Natural killer cell (primary cell): ENCODE measurements around the gene ARF1. TPM values are rescaled to one million over a fixed set of nuclear protein-coding genes. Genes with fewer than 3 reads are reported as not detected.

Experiments used
- ATAC-seq, 3 donors: fragments of 150-1000 bp in 2 of 3; fragments of 200-7000 bp in 1 of 3; cut with Tn5 transposase; 1 replicate in 1 of 3; 2 replicates in 2 of 3; pipeline ENCODE4 v1.10.0; 2021; ENCODE audit warnings: mild to moderate bottlenecking in 2 of 3, moderate library complexity in 2 of 3
- DNase-seq, 2 donors: peaks; one replicate each; pipeline versions ENCODE4 v3.0.0 to v3.0.0-alpha.2; 2013 to 2021; ENCODE audit warnings: mixed read lengths in 1 of 2
- H3K27ac ChIP-seq: one replicate; pipeline ENCODE4 v1.5.1; 2013; ENCODE audit warnings: mild to moderate bottlenecking, low read length
- H3K27me3 ChIP-seq: one replicate; pipeline ENCODE4 v1.6.1; 2013; ENCODE audit warnings: low read length; ENCODE audit not compliant: control insufficient read depth, insufficient read depth
- H3K36me3 ChIP-seq: one replicate; pipeline ENCODE4 v1.6.1; 2013; ENCODE audit warnings: low read length; ENCODE audit not compliant: control insufficient read depth, insufficient read depth
- H3K4me1 ChIP-seq: one replicate; pipeline ENCODE4 v1.6.1; 2013; ENCODE audit warnings: low read length; ENCODE audit not compliant: control insufficient read depth, insufficient read depth
- H3K4me3 ChIP-seq: one replicate; pipeline ENCODE4 v1.5.1; 2013; ENCODE audit warnings: low read length
- H3K9me3 ChIP-seq: one replicate; pipeline ENCODE4 v1.6.1; 2013; ENCODE audit warnings: low read length; ENCODE audit not compliant: control insufficient read depth, insufficient read depth
- H3K27ac Mint-ChIP-seq, 2 donors: one replicate each; pipeline ENCODE4 v1.8.0; 2022; ENCODE audit warnings: mild to moderate bottlenecking in 2 of 2, mixed read lengths in 2 of 2, moderate library complexity in 1 of 2
- H3K27me3 Mint-ChIP-seq, 2 donors: one replicate each; pipeline ENCODE4 v1.8.0; 2022; ENCODE audit warnings: low read depth in 2 of 2, mixed read lengths in 2 of 2
- H3K36me3 Mint-ChIP-seq: one replicate; pipeline ENCODE4 v1.8.0; 2022; ENCODE audit warnings: mixed read lengths
- H3K4me1 Mint-ChIP-seq, 2 donors: one replicate each; pipeline ENCODE4 v1.8.0; 2022; ENCODE audit warnings: mixed read lengths in 2 of 2
- H3K4me3 Mint-ChIP-seq: one replicate; pipeline ENCODE4 v1.8.0; 2022; ENCODE audit warnings: mild to moderate bottlenecking, moderate library complexity, mixed read lengths
- H3K9me3 Mint-ChIP-seq, 2 donors: one replicate each; pipeline ENCODE4 v1.8.0; 2022; ENCODE audit warnings: mixed read lengths in 2 of 2
- WGBS: methylation state at CpG from one replicate; pipeline ENCODE4 v1.1.7; 2013; ENCODE audit warnings: missing lambda C conversion rate; ENCODE audit not compliant: insufficient coverage; 5-methylcytosine and 5-hydroxymethylcytosine counted together
- intact Hi-C: fragments of 100-400 bp; cut with micrococcal nuclease; formaldehyde crosslinking; loops from one replicate; pipeline ENCODE4 v1.14.2; 2022
- total RNA-seq, 4 donors: library from RNA; stranded (reverse); fragments of 120-200 nt in 1 of 4; gene quantifications; one replicate each; pipeline versions ENCODE4 v1.2.3 to v1.2.4, GENCODE V29; 2013 to 2022
- TF ChIP-seq, protein P1 (sequence below): fragments of 200-600 bp; IDR thresholded peaks from one replicate; pipeline ENCODE4 v1.8.0; 2022; ENCODE audit warnings: antibody characterized with exemption

ARF1 gene
- total RNA-seq, 3 donors from 2014 or later (not counting 1 experiment from before 2014, with no cell fraction given): 368 to 427 (median 424) TPM

DNA sequence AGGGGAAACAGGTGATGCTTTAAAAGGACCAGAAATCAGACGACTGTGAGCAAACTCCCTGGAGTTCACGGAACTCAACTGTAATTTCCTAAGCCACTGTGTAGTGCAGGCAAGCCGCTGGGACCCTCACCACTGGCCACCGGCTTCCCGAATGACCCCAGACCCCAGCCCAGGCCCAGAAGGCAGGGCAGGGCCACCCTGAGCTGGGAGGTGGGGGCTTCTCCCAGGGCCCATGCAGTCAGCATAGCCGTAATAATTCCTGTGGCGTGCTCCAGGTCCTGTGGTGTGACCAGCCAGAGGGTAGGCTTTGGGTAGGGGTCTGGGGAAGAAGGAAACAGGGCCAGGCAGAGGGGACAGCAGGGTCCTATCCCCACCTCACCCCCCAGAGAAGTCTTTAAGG is 3.5 kb upstream of the ARF1 start:
- intact Hi-C loops: no loop called here
- TF ChIP-seq, protein P1, sequence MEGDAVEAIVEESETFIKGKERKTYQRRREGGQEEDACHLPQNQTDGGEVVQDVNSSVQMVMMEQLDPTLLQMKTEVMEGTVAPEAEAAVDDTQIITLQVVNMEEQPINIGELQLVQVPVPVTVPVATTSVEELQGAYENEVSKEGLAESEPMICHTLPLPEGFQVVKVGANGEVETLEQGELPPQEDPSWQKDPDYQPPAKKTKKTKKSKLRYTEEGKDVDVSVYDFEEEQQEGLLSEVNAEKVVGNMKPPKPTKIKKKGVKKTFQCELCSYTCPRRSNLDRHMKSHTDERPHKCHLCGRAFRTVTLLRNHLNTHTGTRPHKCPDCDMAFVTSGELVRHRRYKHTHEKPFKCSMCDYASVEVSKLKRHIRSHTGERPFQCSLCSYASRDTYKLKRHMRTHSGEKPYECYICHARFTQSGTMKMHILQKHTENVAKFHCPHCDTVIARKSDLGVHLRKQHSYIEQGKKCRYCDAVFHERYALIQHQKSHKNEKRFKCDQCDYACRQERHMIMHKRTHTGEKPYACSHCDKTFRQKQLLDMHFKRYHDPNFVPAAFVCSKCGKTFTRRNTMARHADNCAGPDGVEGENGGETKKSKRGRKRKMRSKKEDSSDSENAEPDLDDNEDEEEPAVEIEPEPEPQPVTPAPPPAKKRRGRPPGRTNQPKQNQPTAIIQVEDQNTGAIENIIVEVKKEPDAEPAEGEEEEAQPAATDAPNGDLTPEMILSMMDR: no peak
- H3K4me1 ChIP-seq: peaks cover 22% of the 10 kb centered on the region
- Mint-ChIP-seq H3K27me3 (no peaks in the 10 kb centered on the region), H3K36me3 (no peaks in the 10 kb centered on the region), H3K4me3 (no peak overlapping the region), H3K9me3 (no peaks in the 10 kb centered on the region), H3K27ac (no peak overlapping the region), H3K4me1 (peaks cover 9 to 35% of the 10 kb centered on the region in 2 donors)
- WGBS: 96% methylated on average over 6 of the region's 7 CpGs
- H3K4me3 ChIP-seq: no peak overlapping the region
- H3K9me3 ChIP-seq: no peaks in the 10 kb centered on the region
- H3K27me3 ChIP-seq: no peaks in the 10 kb centered on the region
- H3K36me3 ChIP-seq: no peaks in the 10 kb centered on the region
- ATAC-seq (no peak), DNase-seq (no peak)
- H3K27ac ChIP-seq: no peak overlapping the region

- TF ChIP-seq, protein P1: no peak
- no peak overlapping the region for H3K4me3 Mint-ChIP-seq
- Histone ChIP-seq H3K9me3 (no peaks in the 10 kb centered on the region), H3K27me3 (no peaks in the 10 kb centered on the region), H3K4me1 (peaks cover 28% of the 10 kb centered on the region), H3K4me3 (no peak overlapping the region), H3K36me3 (no peaks in the 10 kb centered on the region), H3K27ac (no peak overlapping the region)
- no peaks in the 10 kb centered on the region for H3K27me3 Mint-ChIP-seq
- no peak for DNase-seq
- ATAC-seq: no peak
- peaks cover 16 to 38% of the 10 kb centered on the region in 2 donors for H3K4me1 Mint-ChIP-seq
- intact Hi-C loops: loop anchor here (5.0 kb wide), 1 partner anchor 88 kb away; the partner anchor contains the start of gene IBA57
- WGBS: 97% methylated on average over 7 of the region's 7 CpGs
- no peak overlapping the region for H3K27ac Mint-ChIP-seq
- H3K36me3 Mint-ChIP-seq: no peaks in the 10 kb centered on the region
- H3K9me3 Mint-ChIP-seq: no peaks in the 10 kb centered on the region
Measured at GRCh38 chr1:228079601-228080263, 2.8 kb upstream of the ARF1 start.

GRCh38 chr1:228081144-228081543 is 1.4 kb upstream of the ARF1 start:
- Histone ChIP-seq H3K27me3 (no peaks in the 10 kb centered on the region), H3K36me3 (no peaks in the 10 kb centered on the region), H3K9me3 (no peaks in the 10 kb centered on the region), H3K4me3 (peak overlapping the region; percentile 94), H3K4me1 (peaks cover 42% of the 10 kb centered on the region), H3K27ac (no peak overlapping the region)
- peak overlapping the region in 1 of 2 donors; percentile 93 for H3K27ac Mint-ChIP-seq
- no peaks in the 10 kb centered on the region for H3K9me3 Mint-ChIP-seq
- peaks cover 28 to 52% of the 10 kb centered on the region in 2 donors for H3K4me1 Mint-ChIP-seq
- no peak for ATAC-seq
- no peaks in the 10 kb centered on the region for H3K36me3 Mint-ChIP-seq
- H3K27me3 Mint-ChIP-seq: no peaks in the 10 kb centered on the region
- WGBS: 80% methylated on average over 6 of the region's 7 CpGs
- intact Hi-C loops: loop anchor here (5.0 kb wide), 1 partner anchor 86 kb away; the partner anchor contains the start of gene IBA57
- peak overlapping the region; percentile 74 for H3K4me3 Mint-ChIP-seq
- no peak for DNase-seq
- TF ChIP-seq, protein P1: no peak
